ENCODE measurements around the gene JARID2.

Gene JARID2

DNA sequence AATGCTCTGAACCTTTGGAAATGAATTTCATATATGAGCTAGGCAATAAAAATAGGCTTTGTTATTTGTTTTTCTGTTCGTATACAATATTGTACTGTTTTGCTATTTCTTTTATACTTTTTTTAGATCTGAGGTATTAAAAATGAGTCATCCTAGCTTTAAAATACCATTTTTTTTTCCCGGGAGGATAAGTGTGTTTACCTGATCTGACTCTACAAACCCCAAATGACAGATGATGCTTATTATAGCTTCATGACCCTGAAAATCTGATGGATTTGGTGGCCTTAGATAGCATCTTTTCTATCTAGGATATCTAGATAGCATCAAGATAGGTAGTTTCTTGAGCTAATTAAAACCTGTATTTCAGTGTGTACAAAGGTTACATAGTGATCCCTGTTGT lies 210.6 kb downstream of the JARID2 start:
- TF ChIP-seq EZH2 (optimal IDR thresholded peaks at IDR 0.05; ENCODE audit: low read depth, low read length) (no peak), EZH2phosphoT487 (IDR thresholded peaks at IDR 0.05; ENCODE audit: low read length) (no peak)
- TF ChIP-seq, protein P1, sequence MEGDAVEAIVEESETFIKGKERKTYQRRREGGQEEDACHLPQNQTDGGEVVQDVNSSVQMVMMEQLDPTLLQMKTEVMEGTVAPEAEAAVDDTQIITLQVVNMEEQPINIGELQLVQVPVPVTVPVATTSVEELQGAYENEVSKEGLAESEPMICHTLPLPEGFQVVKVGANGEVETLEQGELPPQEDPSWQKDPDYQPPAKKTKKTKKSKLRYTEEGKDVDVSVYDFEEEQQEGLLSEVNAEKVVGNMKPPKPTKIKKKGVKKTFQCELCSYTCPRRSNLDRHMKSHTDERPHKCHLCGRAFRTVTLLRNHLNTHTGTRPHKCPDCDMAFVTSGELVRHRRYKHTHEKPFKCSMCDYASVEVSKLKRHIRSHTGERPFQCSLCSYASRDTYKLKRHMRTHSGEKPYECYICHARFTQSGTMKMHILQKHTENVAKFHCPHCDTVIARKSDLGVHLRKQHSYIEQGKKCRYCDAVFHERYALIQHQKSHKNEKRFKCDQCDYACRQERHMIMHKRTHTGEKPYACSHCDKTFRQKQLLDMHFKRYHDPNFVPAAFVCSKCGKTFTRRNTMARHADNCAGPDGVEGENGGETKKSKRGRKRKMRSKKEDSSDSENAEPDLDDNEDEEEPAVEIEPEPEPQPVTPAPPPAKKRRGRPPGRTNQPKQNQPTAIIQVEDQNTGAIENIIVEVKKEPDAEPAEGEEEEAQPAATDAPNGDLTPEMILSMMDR (IDR thresholded peaks at IDR 0.05; ENCODE audit: low read length): no peak
- no peak overlapping the region for H3K9ac ChIP-seq (ENCODE audit: low read length)
- no peak overlapping the region for H3K27ac ChIP-seq (ENCODE audit: low read length)
- no peaks in the 10 kb centered on the region for H3K36me3 ChIP-seq (replicated peaks; ENCODE audit: insufficient read depth, low read length)
- peaks cover 29% of the 10 kb centered on the region for H3K79me2 ChIP-seq (ENCODE audit: low read length)
- no peak overlapping the region for H2AFZ ChIP-seq (ENCODE audit: low read length)
- H3K9me3 ChIP-seq (replicated peaks; ENCODE audit: insufficient read depth, low read length): no peaks in the 10 kb centered on the region
- H3K4me3 ChIP-seq (ENCODE audit: low read length): no peak overlapping the region
- no peaks in the 10 kb centered on the region for H3K27me3 ChIP-seq (replicated peaks; ENCODE audit: insufficient read depth, low read length)
- H3K9me2 ChIP-seq (replicated peaks; ENCODE audit: insufficient read depth, low read length): no peaks in the 10 kb centered on the region
- H3K4me1 ChIP-seq (ENCODE audit: low read length): 0 out of 2 replicates have a peak, but pooled peaks cover 5% of the 10 kb centered on the region
- 0 out of 2 replicates have a peak, but pooled peaks cover 4% of the 10 kb centered on the region for H3F3A ChIP-seq (ENCODE audit: insufficient read depth, low read length)
- no peak overlapping the region for H3K4me2 ChIP-seq (ENCODE audit: low read depth, low read length)
- DNase-seq: no peak
- H4K20me1 ChIP-seq (ENCODE audit: insufficient read depth, low read length): no peaks in the 10 kb centered on the region

DNA sequence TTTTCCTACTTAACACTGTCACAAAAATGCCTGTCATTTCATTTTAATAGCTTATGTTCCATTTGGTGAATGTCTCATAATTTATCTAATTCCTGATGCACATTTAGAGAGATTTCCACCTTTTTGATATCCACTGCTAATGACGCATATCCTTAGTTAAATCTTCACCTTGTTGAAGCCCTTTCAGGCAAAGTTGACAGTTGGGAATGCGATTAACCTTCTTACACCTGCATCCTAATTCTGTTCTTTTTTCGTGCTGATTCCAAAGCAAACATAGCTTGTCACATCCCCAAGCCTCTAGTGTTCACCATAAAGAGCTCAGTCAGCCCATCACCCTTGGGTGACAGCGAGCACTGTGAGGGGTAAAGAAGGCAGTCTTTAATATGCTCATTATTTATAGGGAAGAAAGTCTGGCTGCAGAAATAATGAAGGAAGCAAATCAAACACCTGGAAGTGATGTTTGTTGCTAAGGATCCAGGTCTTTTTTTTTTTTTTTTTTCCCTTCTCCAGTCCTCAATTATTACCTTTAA lies 211.3 kb downstream of the JARID2 start:
- no peak for DNase-seq
- Histone ChIP-seq H3F3A (ENCODE audit: insufficient read depth, low read length) (no peaks in the 10 kb centered on the region), H2AFZ (ENCODE audit: low read length) (no peak overlapping the region), H3K27me3 (replicated peaks; ENCODE audit: insufficient read depth, low read length) (no peaks in the 10 kb centered on the region), H3K4me1 (ENCODE audit: low read length) (0 out of 2 replicates have a peak, but pooled peaks cover 2% of the 10 kb centered on the region), H3K9me3 (replicated peaks; ENCODE audit: insufficient read depth, low read length) (no peaks in the 10 kb centered on the region), H3K9me2 (replicated peaks; ENCODE audit: insufficient read depth, low read length) (no peaks in the 10 kb centered on the region), H3K4me2 (ENCODE audit: low read depth, low read length) (no peak overlapping the region), H3K79me2 (ENCODE audit: low read length) (peaks cover 32% of the 10 kb centered on the region), H4K20me1 (ENCODE audit: insufficient read depth, low read length) (no peaks in the 10 kb centered on the region), H3K36me3 (replicated peaks; ENCODE audit: insufficient read depth, low read length) (no peaks in the 10 kb centered on the region), H3K27ac (ENCODE audit: low read length) (no peak overlapping the region), H3K9ac (ENCODE audit: low read length) (no peak overlapping the region), H3K4me3 (ENCODE audit: low read length) (no peak overlapping the region)
- TF ChIP-seq, protein P1 (IDR thresholded peaks at IDR 0.05; ENCODE audit: low read length): no peak
- TF ChIP-seq EZH2phosphoT487 (IDR thresholded peaks at IDR 0.05; ENCODE audit: low read length) (no peak), EZH2 (optimal IDR thresholded peaks at IDR 0.05; ENCODE audit: low read depth, low read length) (no peak)

DNA sequence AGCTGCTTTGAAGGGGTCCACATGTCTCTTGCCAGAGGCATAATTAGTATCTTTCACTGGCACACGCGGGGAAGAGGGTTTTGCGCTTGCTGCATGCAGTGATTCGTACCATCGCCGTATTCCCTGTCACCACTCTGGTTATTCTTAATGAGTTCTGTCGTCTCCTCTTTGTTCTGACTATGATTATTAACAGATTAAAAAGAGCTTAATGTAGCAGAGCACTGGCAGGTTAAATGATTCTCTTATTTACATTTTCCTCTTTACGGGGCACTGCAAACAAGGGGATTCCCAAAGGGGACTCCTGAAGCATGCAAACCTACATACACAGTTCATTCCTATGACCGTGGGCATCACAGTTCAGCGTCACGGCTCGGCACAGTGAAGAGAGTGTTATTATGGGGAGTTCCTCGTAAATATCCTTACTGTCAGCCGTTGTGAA lies 212.2 kb downstream of the JARID2 start:
- Histone ChIP-seq H3K9me2 (replicated peaks; ENCODE audit: insufficient read depth, low read length) (no peaks in the 10 kb centered on the region), H3K4me3 (ENCODE audit: low read length) (no peak overlapping the region), H3K79me2 (ENCODE audit: low read length) (peaks cover 38% of the 10 kb centered on the region), H2AFZ (ENCODE audit: low read length) (no peak overlapping the region), H3K9ac (ENCODE audit: low read length) (no peak overlapping the region), H3K36me3 (replicated peaks; ENCODE audit: insufficient read depth, low read length) (no peaks in the 10 kb centered on the region), H3K9me3 (replicated peaks; ENCODE audit: insufficient read depth, low read length) (no peaks in the 10 kb centered on the region), H4K20me1 (ENCODE audit: insufficient read depth, low read length) (no peaks in the 10 kb centered on the region), H3F3A (ENCODE audit: insufficient read depth, low read length) (no peaks in the 10 kb centered on the region), H3K4me2 (ENCODE audit: low read depth, low read length) (no peak overlapping the region), H3K4me1 (ENCODE audit: low read length) (no peaks in the 10 kb centered on the region), H3K27ac (ENCODE audit: low read length) (no peak overlapping the region), H3K27me3 (replicated peaks; ENCODE audit: insufficient read depth, low read length) (no peaks in the 10 kb centered on the region)
- DNase-seq: no peak
- TF ChIP-seq, protein P1 (IDR thresholded peaks at IDR 0.05; ENCODE audit: low read length): no peak
